Gastrocnemius medialis (tissue), 4 donors: ENCODE results near the gene CHERP.

Experiments used
- CTCF ChIP-seq, 5 experiments: fragments of 450-650 bp in 3 of 5; fragments of 200-600 bp in 2 of 5; sonication (generic) in 2 of 5; IDR thresholded peaks in 4 of 5; conservative IDR thresholded peaks in 1 of 5; 1 replicate in 4 of 5; 2 replicates in 1 of 5; pipeline ENCODE4 v1.5.1; 2016 to 2019; ENCODE audit warnings: antibody characterized with exemption in 5 of 5, mild to moderate bottlenecking in 3 of 5, moderate library complexity in 3 of 5
- POLR2A ChIP-seq, 2 donors: fragments of 450-650 bp; IDR thresholded peaks; one replicate each; pipeline ENCODE4 v1.6.1; 2017; ENCODE audit warnings: antibody characterized with exemption in 2 of 2, mild to moderate bottlenecking in 2 of 2, moderate library complexity in 2 of 2

DNA sequence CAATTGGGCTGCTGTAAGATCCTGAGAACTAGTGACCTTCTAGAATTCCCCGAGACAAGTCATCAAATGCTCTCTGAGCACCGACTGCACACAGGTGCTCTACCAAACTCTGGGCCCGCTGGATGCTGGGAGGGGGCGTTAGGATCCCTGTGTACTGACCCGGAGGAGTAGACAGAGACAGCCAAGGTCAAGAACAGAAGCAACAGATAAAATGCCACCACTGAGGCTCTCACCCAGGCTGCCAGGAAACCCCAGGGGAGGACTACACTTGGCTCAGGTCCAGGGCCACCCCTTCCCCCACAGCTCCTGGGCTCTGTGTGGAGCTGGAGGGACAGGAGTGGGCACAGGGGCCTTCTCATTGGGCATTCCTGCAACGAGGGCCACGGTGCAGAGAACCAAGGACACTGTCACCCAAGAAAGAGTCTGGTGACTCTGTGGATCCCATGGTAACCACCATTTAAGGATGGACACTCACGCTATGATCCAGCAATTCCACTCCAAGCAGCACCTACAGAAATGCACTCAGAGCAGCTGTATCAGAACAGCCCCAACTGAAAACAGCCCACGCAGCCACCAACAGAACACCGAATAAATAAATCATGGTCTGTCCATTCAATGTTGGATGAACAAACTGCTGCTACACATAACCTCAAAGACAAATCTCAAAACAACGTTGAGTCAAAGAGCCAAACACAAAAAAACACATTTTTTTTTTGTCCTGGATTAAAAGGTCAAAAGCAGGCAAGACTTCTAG, 46.8 kb upstream of the CHERP start:
- TF ChIP-seq CTCF (IDR thresholded peaks at IDR 0.05 in 4 of 5, conservative IDR thresholded peaks at IDR 0.05 in 1 of 5) (no peak), POLR2A (IDR thresholded peaks at IDR 0.05) (no peak)
